ENCODE data around the gene TEF. TPM values are rescaled to one million over a fixed set of nuclear protein-coding genes. Genes with fewer than 3 reads are reported as not detected.

TEF gene
- total RNA-seq, 1 experiment from 2014 or later, result 12.0 TPM

DNA sequence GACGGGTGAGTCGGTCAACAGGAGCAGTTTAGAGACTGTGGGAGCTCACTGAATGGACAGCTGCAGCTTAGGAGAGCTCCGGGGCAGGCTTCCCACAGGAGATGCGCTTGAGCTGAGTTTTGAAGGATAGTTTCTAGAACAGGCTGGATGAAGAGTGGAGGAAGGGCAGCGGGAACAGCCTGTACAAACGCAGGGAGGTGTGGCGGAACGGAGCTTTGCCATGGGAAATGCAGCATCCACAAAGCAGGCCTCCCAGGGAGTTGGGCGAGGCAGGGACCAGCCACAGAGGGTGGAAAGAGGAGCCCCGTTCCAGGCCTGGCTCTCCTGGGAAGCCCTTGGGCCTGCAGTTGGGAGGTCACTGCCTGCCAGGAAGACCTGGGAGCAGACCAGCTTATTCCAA is 26.8 kb upstream of the TEF start:
- no peak for DNase-seq (ENCODE audit: low read depth)

DNA sequence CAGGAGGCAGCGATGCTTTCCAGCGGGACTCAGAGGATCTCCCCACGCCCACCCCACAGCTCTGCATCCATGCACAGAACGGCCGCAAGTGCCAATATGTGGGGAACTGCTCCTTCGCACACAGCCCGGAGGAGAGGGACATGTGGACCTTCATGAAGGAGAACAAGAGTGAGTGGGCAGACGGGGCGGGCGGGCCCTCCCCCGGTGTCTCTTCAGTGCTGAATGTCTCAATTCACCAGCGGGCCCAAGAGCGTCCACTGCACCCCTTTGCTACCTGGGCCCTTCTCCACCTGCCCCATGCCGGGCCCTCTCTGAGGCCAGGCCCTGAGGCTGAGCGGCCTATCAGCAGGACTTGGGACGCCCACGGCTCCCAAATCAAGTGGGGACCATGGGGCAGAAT is 25.8 kb upstream of the TEF start:
- no peak for DNase-seq (ENCODE audit: low read depth)

DNA sequence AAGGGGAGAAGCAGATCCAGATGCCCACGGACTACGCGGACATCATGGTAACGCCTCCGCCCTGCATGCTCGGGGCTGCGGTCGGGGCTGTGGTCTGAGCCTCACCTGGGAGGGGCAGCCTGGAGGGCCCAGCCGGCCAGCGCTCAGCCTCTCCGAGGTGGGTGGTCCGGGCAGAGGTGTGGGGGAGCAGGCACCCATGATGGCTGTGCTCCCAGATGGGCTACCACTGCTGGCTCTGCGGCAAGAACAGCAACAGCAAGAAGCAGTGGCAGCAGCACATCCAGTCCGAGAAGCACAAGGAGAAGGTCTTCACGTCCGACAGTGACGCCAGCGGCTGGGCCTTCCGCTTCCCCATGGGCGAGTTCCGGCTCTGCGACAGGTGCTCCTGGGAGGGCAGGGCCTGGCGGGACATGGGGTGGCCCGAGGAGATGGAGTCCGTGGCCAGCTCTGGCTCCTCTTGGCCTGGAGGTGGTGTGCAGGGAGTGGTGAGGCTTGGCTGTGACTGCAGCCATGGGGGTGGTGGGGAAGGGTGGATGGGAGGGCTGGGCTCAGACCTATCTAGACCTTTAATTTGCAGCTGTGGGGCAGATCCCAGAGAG is 25.2 kb upstream of the TEF start:
- DNase-seq (ENCODE audit: low read depth), result no peak

DNA sequence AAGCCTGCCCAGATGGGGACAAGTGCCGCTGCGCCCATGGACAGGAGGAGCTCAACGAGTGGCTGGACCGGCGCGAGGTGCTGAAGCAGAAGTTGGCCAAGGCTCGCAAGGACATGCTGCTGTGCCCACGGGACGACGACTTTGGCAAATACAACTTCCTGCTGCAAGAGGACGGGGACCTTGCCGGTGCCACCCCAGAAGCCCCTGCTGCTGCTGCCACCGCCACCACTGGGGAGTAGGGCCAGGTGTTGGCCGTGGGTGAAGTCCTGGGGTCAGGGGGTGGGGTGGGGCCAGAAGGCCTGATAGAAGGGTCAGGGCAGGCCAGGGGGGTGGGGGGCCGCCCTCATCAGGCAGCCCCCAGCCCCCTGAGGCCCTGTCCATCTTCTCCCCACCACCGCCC is 24.6 kb upstream of the TEF start:
- no peak for DNase-seq (ENCODE audit: low read depth)

DNA sequence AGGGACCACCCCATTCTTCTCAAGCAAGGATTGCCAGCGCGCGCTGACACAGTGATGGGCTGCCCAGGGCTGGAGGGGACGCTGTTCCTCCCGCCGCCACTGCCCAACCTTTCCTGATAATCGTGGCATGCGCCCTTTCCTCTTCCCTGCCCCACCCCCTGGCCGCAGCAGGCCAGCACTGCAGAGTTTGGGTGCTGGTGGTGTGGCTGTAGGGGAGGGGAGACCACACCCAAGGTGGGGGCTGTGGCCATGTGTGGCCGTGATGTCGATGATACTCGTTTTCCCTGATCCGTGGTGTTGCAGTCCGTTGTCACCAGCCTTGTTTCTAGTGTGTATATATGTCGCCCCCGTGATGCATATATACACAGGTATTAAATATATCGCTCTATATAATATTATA is 22.8 kb upstream of the TEF start:
- DNase-seq (ENCODE audit: low read depth), result no peak

DNA sequence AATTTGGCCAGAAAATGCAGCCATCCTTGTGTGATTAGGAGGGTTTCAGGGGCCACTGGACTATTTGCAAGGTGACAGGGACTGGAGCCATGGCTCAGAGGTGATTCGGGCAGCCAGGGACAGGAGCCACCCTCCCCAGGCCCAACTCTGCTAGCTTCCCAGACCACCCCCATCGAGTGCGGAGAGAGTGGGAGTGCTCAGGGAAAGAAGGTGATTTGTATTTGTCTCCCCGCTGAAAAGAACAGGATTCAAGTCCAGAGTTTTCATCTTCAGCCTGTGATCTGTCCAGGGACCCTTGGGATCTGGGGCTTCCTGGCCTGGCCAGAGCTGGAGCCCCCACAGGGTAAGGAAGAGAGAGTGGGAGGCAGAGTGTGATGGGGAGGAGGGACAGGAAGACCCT is 22.4 kb upstream of the TEF start:
- no peak for DNase-seq (ENCODE audit: low read depth)

DNA sequence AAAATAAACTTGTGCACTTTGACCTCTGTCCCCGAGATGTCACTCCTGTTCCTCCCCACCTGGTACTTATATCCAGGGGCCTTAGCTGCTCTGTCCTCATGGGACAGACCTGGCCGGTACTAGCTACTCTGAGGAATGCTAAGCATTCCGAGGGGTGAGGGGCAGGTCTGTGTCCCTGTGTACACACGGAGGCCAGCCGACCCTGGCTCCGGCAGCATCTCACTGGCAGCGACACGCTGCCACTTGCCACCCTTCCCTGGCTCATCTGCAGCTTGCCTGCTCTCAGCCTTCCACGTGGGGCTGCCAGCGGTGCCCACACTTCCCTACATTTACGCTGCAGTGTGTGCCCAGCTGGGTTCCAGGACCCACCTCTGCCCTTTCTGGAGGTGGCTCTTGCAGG is 21.6 kb upstream of the TEF start:
- no peak for DNase-seq (ENCODE audit: low read depth)

DNA sequence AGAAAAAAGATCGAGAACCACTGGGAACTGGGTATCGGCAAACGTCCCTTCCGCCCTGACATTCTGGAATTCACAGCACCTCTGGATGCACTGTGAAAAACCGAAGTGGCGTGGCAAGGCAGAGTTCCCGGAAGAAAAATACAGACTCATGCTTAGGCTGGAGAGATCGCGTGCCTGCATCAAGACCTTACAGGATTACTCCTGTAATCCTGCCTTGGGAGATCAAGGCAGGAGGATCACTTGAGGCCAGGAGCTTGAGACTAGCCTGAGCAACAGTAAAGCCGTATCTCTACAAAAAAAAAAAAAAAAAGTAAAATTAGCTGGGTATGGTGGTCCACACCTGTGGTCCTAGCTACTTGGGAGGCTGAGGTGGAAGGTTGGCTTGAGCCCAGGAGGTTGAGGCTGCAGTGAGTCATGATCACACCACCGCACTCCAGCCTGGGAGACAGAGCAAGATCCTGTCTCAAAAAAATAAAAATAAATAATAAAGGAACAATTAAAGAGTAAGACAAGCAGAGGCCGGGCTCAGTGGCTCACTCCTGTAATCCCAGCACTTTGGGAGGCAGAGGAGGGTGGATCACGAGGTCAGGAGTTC is 19.9 kb upstream of the TEF start:
- peak; percentile 45 for DNase-seq (ENCODE audit: low read depth)

DNA sequence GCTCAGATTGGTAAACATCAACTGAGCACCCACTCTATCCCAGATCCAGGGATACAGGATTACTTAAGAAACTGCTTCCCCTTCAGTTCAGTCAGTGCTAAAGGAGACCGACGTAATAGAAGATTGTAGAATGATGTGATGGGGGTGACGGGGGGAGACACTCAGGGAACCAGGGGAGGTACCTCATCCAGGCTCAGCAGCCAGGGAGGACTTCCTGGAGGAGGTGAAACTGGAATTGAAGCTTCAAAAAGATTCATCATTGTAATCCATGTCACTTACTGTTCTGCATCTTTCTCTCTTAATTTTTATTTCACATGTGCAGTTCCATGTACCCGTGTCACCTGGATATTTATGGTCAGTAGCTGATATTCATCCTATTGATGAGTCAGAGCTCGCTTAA is 19.1 kb upstream of the TEF start:
- no peak for DNase-seq (ENCODE audit: low read depth)

DNA sequence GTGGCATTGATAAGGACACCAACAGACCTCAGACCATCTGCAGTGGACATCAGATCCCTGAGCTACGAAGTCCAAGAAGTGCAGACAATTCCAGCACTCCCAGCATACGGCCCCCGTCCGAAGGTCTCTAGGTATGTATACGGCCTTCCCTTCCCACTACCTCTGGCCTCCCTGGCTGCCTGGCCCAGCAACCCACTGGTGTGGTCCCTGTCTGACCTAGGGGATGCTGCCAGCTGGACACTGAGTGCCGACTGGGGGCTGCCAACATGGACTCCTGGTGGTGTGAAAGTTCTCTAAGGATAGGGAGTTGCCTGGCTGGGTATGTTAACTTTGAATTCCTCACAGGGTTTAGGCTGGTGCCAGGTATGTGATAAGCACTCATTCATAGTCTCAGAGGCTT is 17.5 kb upstream of the TEF start:
- DNase-seq (ENCODE audit: low read depth), result no peak

DNA sequence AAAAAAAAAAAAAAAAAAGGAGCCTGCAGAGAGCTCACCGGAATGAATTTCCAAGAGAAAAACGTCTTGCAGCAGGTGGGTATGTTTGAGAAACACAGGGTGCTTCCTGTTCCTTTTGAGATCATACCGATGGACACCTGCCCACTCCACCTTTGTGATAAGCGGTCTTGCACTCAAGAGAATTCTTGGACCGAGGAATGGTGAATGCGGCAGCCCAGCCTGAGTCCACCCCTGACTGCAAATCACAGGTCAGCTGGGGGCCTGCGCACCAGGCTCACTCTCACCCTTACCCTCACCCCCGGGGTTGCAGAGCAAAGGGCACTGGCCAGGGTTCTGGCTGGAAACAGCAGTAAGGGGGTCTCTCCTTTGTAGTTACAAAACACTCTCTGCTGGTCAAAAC is 16.8 kb upstream of the TEF start:
- no peak for DNase-seq (ENCODE audit: low read depth)

DNA sequence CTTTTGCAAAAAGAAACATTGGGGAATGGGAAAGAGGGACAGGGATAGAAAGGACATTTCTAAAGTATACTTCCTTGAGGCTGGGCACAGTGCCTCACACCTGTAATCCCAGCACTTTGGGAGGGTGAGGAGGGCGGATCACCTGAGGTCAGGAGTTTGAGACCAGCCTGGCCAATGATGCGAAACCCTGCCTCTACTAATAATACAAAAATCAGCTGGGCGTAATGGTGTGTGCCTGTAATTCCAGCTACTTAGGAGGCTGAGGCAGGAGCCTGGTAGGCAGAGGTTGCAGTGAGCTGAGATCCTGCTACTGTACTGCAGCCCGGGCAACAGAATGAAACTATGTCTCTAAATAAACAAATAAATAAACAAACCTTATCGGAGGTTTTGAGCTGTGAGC is 16.3 kb upstream of the TEF start:
- DNase-seq (ENCODE audit: low read depth), result no peak

DNA sequence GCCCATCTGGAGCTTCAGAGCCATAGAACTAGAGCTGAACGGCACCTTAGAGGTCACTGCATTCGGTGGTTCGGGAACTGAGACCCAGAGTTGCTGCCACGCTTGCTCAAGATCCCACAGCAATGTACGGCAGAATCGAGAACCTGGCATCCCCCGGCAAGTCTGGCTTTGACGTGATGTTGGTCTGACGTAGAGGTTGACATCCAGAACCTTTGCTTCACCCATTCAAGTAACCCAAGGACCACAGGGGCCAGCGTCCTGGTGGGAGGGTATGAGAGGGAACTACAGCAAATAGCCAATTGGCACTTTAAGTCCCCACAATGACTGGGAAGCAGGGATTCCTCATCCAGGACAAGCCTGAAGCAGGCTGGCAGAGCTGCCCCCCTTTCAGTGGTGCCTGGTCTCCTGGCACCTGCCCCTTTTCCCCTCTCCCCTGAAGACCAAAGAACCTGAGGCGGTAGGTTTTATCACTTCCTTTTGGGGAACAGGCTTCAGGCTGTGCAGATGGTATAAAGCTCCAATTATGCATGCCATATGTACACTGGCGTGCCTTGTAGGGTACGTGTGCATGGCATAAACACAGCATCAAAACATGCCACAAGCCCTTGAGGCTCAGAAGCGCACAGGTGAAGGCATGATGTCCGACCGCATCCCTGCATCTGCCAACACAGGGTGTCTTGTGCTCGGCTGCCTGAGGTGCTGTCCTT is 15.3 kb upstream of the TEF start:
- no peak for DNase-seq (ENCODE audit: low read depth)

DNA sequence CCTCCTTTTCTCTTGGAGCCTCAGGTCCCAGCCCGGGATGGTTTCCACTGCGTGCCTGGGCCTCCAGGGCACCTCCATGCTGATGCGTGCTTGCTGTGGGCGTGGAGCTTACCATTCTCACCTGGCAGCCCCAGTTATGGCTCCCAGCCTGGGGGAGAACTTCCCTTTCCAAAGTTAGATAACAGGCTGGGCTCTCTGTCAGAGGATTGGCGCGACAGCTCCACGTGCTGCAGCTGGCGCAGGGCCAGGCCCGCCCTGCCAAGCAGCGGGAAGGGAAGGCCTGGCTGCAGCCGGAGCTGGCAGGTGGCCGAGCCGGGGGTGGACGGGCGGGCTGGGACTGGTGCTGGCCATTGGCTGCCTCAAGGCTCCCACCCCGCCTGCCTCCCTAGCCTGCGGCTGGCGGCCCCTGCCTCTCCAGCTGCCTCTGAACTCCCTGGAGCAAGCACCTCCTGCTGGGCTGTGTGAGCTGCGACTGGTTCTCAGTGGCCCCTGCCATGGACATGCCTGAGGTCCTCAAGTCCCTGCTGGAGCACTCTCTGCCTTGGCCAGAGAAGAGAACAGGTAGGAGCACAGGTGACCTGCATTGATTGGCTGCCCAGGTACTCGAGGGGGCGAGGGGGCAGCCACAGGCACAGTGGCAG is 14.6 kb upstream of the TEF start:
- DNase-seq (ENCODE audit: low read depth), result peak; percentile 79

DNA sequence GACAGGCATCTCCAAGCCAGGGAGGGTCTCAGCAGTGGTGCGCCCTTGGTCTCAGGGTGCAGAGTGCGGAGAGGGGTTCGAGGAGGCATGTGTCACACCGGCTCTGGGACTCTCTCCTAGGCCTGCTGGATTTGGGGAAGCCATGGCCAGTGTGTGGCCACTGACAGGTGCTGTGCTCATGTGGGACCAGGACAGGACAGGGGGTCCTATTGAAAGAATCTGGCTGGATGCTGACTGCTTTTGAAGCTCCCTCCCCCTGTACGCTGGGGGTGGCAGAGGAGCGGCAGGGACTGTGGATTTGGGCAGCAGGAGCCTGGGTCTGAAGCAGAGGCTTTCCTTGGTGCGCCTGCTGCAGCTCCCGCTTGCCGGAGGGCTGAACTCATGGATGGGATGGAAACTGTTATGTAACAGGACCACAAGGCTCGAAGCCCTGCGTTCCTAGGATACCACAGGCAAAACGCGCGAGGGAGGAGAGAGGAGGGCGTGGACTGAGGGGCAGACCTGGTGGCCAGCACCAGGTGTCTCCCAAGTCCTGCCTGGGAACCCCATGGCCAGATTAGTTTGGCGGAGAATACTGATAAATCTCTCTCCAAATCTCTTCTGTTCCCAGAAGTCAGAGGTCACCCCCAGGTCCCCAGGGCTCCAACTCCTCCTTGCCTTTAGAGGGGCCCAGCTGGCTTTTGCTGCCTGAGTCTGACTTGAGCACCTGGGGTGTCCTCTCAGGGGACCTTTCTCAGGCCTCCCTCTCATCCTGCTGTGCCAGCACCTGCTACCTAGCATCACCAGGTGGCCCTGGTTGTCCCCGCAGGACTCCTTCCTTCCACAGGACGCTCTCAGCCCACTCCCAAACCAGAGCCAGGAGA is 13.8 kb upstream of the TEF start:
- no peak for DNase-seq (ENCODE audit: low read depth)

DNA sequence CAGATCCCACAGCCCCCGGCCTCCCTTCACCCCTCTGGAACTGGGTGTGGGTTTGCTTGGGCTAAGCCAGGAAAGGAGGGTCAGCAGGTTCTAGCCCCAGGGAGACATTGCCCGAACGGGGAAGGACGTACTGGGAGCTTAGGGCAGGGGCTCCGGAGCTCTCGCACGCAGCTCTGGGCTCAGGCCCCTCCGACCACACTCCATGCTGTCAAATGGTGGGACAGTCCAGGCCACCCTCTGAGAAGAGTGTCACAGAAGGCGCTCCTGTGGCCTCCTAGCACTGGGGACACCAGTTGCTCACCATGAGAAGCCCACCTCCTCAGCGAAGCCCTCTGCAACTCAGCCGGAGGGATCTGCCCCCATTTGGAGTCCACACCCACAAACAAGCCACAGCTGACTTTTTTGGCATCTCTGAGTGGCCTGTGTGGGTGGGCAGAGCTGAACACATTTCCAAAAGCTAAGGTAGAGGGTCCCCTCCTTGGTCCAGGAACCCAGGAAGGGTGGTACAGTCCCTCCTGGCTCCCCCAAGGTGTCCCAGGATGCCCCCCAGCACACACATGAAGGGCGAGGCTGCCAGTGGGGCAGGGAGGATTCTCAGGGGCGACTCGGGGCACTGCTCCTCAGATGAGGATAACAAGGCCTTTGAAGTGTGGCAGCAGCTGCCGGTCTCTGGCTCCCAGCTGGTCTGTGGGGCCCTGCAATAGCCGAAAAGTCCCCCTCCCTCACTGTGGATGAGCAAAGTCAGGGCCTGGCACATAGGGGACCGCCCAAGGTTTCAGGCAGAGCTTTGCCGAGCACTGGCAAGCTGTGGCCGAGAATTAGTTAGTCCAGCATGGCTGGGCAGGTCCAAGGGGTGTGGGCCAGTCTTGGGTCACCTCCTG is 13.0 kb upstream of the TEF start:
- DNase-seq (ENCODE audit: low read depth), result no peak

DNA sequence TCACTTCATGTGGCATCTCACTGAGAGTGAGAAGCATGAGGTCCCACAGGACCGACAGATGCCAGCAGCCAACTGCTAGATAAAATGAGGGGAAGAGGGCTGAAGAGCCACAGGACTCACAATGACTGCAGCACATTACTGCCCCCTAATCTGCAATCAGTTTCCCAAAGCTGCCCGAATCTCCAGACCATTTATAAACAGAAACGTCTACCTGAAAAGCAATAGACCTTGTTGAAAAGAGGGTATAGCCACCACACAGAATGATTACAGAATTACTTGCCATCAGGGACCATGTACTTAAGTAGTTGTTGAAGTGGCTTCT is 12.4 kb upstream of the TEF start:
- no peak for DNase-seq (ENCODE audit: low read depth)

DNA sequence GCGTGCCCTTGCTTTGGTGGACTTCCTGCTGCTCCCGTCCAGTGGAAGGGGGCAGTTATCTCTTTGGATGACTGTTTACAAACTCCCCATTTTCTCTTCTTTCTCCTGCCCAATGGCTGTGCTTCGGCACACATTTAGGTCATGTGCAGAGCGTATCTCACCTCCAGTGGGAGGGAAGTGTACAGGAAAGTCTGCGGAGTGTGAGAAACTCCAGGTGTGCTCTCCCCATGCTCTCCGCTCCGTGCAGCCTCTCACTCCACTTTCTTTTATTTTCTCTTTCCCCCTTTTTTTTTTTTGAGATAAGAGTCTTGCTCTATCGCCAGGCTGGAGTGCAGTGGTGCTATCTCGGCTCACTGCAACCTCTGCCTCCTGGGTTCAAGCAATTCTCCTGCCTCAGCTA is 11.9 kb upstream of the TEF start:
- no peak for DNase-seq (ENCODE audit: low read depth)

DNA sequence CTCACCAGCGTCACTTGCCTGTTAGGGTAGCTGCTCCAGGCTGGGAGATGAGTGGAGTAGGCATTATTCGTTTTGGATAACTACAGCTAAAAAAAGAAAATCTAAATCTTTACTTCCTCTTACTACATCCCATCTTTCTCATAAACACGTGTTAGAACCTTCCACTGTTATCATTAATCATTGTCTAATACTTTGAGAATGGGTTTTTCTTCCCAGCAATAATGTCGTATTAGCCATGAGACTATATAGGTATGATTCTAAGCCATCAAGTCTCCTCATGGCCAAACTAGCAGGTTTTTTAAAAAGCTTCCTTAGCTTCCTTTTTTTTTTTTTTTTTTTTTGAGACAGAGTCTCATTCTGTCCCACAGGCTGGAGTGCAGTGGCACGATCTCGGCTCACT is 3.9 kb upstream of the TEF start:
- no peak for DNase-seq (ENCODE audit: low read depth)

DNA sequence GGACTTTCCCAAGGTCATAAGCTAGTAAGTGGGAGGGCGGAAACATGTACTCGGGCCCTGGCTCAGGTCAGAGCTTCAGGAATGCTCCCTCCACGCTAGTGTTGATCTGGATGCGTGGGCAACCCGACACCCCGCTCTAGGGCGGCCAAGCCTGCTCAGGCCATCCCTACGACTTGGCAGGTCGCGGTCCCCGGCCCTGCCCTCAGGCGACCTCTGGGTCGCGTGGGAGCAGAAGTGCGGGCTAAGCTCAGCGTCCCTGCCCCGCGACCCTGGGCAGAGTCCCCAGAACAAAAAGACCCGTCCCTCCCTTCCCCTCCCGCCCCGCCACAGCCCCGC is 781 bp upstream of the TEF start:
- DNase-seq (ENCODE audit: low read depth), result peak; percentile 80

DNA sequence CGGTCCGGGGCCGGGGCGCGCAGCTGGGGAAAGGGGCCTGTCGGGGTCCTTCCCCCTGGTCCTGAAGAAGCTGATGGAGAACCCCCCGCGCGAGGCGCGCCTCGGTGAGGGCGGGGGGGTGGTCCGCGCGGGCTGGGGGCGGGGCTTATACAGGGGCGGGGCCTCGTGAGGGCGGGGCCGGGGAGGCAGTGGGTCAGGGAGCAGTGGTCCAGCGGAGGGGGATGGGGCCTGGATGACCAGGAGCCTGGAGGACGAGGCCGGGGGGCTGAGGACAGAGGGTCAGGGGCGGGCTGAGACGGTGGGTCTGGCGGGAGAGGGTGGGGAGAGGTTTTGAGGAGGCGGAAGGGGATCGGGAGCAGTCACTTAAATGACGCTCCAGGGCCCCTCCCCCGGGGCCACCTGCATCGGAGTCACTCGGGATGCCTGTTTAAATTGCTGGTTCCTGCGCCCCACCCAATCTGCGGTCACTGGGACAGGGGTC is 396 bp downstream of the TEF start:
- DNase-seq (ENCODE audit: low read depth), result peak; percentile 21
